ENCODE results near the gene RBM23.

DNA sequence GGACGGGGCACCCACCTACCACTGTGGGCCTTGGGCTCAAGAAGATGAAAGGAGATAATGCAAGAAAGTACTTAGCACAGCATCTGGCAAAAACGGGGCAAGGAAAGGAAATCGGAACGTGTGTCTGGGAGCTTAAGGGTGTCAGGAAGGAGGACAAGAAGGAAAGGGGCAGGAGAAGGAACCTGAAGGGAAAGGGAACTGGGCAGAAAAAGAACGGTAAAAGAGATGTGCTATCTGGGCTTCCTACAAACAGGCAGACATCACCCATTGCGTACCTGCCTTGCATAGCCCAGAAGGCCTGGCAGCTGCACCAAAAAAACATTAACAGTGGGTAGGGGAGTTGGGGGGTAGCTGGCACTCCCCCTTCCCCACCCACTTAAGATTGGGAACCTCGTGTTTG is 36.9 kb downstream of the RBM23 start:
- TF ChIP-seq, protein P1, sequence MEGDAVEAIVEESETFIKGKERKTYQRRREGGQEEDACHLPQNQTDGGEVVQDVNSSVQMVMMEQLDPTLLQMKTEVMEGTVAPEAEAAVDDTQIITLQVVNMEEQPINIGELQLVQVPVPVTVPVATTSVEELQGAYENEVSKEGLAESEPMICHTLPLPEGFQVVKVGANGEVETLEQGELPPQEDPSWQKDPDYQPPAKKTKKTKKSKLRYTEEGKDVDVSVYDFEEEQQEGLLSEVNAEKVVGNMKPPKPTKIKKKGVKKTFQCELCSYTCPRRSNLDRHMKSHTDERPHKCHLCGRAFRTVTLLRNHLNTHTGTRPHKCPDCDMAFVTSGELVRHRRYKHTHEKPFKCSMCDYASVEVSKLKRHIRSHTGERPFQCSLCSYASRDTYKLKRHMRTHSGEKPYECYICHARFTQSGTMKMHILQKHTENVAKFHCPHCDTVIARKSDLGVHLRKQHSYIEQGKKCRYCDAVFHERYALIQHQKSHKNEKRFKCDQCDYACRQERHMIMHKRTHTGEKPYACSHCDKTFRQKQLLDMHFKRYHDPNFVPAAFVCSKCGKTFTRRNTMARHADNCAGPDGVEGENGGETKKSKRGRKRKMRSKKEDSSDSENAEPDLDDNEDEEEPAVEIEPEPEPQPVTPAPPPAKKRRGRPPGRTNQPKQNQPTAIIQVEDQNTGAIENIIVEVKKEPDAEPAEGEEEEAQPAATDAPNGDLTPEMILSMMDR (conservative IDR thresholded peaks at IDR 0.05; ENCODE audit: low read depth, low read length) = no peak
- no peak for TF ChIP-seq EZH2 (IDR thresholded peaks at IDR 0.05; ENCODE audit: borderline replicate concordance, low read depth, low read length, poor library complexity, severe bottlenecking)
